Epithelial cell of esophagus (primary cell): ENCODE data around the gene ZBTB20.

ENCODE experiments used
- DNase-seq: peaks from one replicate; pipeline ENCODE4 v3.0.0; 2010; ENCODE audit warnings: low read depth
- H3K4me3 ChIP-seq: 2 replicates; pipeline ENCODE4 v1.5.1; 2011; ENCODE audit warnings: mild to moderate bottlenecking, low read length, control low read depth
- CTCF ChIP-seq: IDR thresholded peaks from 2 replicates; pipeline ENCODE4 v1.5.1; 2011; ENCODE audit warnings: low read depth, mild to moderate bottlenecking, low read length, control low read depth, inconsistent platforms; ENCODE audit not compliant: insufficient read depth; ENCODE audit errors: missing control alignments

The ZBTB20 gene

GRCh38 chr3:114294940-114295480, 852.1 kb downstream of the ZBTB20 start:
- TF ChIP-seq CTCF, result no peak
- no peak overlapping the region for H3K4me3 ChIP-seq
- DNase-seq, result no peak

- DNase-seq, result no peak
- no peak within 1 kb of the TSS for H3K4me3 ChIP-seq
- no peak for TF ChIP-seq CTCF
Measured at GRCh38 chr3:114293838-114294535, 853.1 kb downstream of the ZBTB20 start, which contains the start of gene TIGIT. TIGIT (plus strand) TSS chr3:114294028; CDS start chr3:114294062, 34 bp downstream.

GRCh38 chr3:114290911-114291901, 855.9 kb downstream of the ZBTB20 start:
- peak; percentile 64 for TF ChIP-seq CTCF
- DNase-seq, result peak; percentile 39
- H3K4me3 ChIP-seq, result no peak overlapping the region

- H3K4me3 ChIP-seq, result no peak overlapping the region
- DNase-seq, result no peak
- TF ChIP-seq CTCF, result no peak
Measured at GRCh38 chr3:114286266-114286665, 860.8 kb downstream of the ZBTB20 start.

GRCh38 chr3:114285648-114286230, 861.3 kb downstream of the ZBTB20 start:
- DNase-seq, result no peak
- no peak for TF ChIP-seq CTCF

GRCh38 chr3:114284644-114285043, 862.4 kb downstream of the ZBTB20 start:
- no peak for TF ChIP-seq CTCF
- H3K4me3 ChIP-seq, result no peak overlapping the region
- no peak for DNase-seq

More at GRCh38 chr3:114285648-114286230, 861.3 kb downstream of the ZBTB20 start:
- no peak overlapping the region for H3K4me3 ChIP-seq
